Ovary (tissue), 3 donors: Measurements from ENCODE around the gene TBC1D9B.

ENCODE experiments used
- CTCF ChIP-seq, 3 donors: fragments of 450-650 bp in 2 of 3; fragments of 200-600 bp in 1 of 3; IDR thresholded peaks; one replicate each; pipeline versions ENCODE4 v1.5.1 to v1.8.0; 2016 to 2022; ENCODE audit warnings: antibody characterized with exemption in 3 of 3, mild to moderate bottlenecking in 1 of 3
- POLR2A ChIP-seq: fragments of 450-650 bp; IDR thresholded peaks from one replicate; pipeline ENCODE4 v1.6.1; 2017; ENCODE audit warnings: antibody characterized with exemption, mild to moderate bottlenecking, moderate library complexity
- donor health status: DM: no; HTN: no; CAD: no.

GRCh38 chr5:179874536-179875292 is 33.0 kb downstream of the TBC1D9B start:
- TF ChIP-seq CTCF (IDR thresholded peaks at IDR 0.05) (no peak), POLR2A (no peak)
